Measurements from ENCODE around the gene KMT5C. TPM values are rescaled to one million over a fixed set of nuclear protein-coding genes. Genes with fewer than 3 reads are reported as not detected.

Gene KMT5C
- polyA plus RNA-seq (2013, experiment 1 of 2): 6.3 TPM
- 6.1 TPM for polyA plus RNA-seq (2013, experiment 2 of 2)

GRCh38 chr19:55339105-55339888 is at the start of gene KMT5C:
TSS of gene KMT5C (plus strand) at chr19:55339876. CDS start at chr19:55341937, 2,061 bp downstream.
- Histone ChIP-seq H2BK5ac (ENCODE audit: low read depth, low read length, poor library complexity, severe bottlenecking) (peak within 1 kb of the TSS; percentile 88), H3K79me1 (replicated peaks; ENCODE audit: low read length, poor library complexity, severe bottlenecking) (peaks cover 14% of the 10 kb centered on the region), H3K23ac (ENCODE audit: low read length in 2 of 2) (peak within 1 kb of the TSS in 1 of 2 experiments; percentile 94), H3K4me3 (ENCODE audit: insufficient read depth in 1 of 2, low read depth in 1 of 2, low read length in 2 of 2) (peak within 1 kb of the TSS; percentile 69 to 93), H4K91ac (ENCODE audit: low read length) (peak within 1 kb of the TSS; percentile 79), H3K4me2 (ENCODE audit: low read length, poor library complexity, severe bottlenecking) (peak within 1 kb of the TSS; percentile 98), H3K27ac (ENCODE audit: low read length, poor library complexity, severe bottlenecking) (peak within 1 kb of the TSS; percentile 93), H2BK12ac (ENCODE audit: low read length in 2 of 2) (peak within 1 kb of the TSS in 1 of 2 experiments; percentile 92), H3K18ac (ENCODE audit: low read depth in 1 of 2, low read length in 2 of 2) (peak within 1 kb of the TSS; percentile 70 to 97), H2BK120ac (ENCODE audit: low read depth, low read length) (peak within 1 kb of the TSS; percentile 9), H2AK5ac (ENCODE audit: low read length, severe bottlenecking) (peak within 1 kb of the TSS; percentile 53), H3K4me1 (ENCODE audit: control insufficient read depth, insufficient read depth, low read depth, low read length) (peaks cover 34% of the 10 kb centered on the region), H2AFZ (ENCODE audit: low read depth, low read length) (peak within 1 kb of the TSS; percentile 75), H3K4ac (ENCODE audit: low read depth in 1 of 2, low read length in 2 of 2) (peak within 1 kb of the TSS; percentile 58 to 98), H4K8ac (ENCODE audit: low read length) (peak within 1 kb of the TSS; percentile 88), H2BK15ac (ENCODE audit: low read depth, poor library complexity, severe bottlenecking) (peak within 1 kb of the TSS; percentile 70), H3K27me3 (ENCODE audit: control insufficient read depth in 1 of 2, insufficient read depth in 1 of 2, low read length in 2 of 2) (peaks cover 0 to 9% of the 10 kb centered on the region in 2 experiments), H3K9ac (ENCODE audit: low read length) (peak within 1 kb of the TSS; percentile 94), H3K14ac (ENCODE audit: low read length in 2 of 2) (peak within 1 kb of the TSS in 1 of 2 experiments; percentile 95), H3K36me3 (ENCODE audit: control insufficient read depth in 1 of 2, insufficient read depth in 2 of 2, low read depth in 1 of 2, low read length in 2 of 2) (peaks cover 16 to 27% of the 10 kb centered on the region in 2 experiments), H3K9me3 (ENCODE audit: control insufficient read depth, low read length) (no peaks in the 10 kb centered on the region)
- DNase-seq: peak; percentile 100
- under 1% methylated on average over 56 of the region's 63 CpGs for WGBS

- no peak overlapping the region for H3K23ac ChIP-seq (ENCODE audit: low read length in 2 of 2)
- no peak overlapping the region for H3K4me3 ChIP-seq (ENCODE audit: insufficient read depth in 1 of 2, low read depth in 1 of 2, low read length in 2 of 2)
- H3K79me1 ChIP-seq (replicated peaks; ENCODE audit: low read length, poor library complexity, severe bottlenecking): peaks cover 2% of the 10 kb centered on the region
- H3K14ac ChIP-seq (ENCODE audit: low read length in 2 of 2): no peak overlapping the region
- no peak overlapping the region for H2BK15ac ChIP-seq (ENCODE audit: low read depth, poor library complexity, severe bottlenecking)
- no peak overlapping the region for H3K27ac ChIP-seq (ENCODE audit: low read length, poor library complexity, severe bottlenecking)
- no peak overlapping the region for H2AFZ ChIP-seq (ENCODE audit: low read depth, low read length)
- H2BK12ac ChIP-seq (ENCODE audit: low read length in 2 of 2): no peak overlapping the region
- H3K4ac ChIP-seq (ENCODE audit: low read depth in 1 of 2, low read length in 2 of 2): no peak overlapping the region
- peaks cover 0 to 51% of the 10 kb centered on the region in 2 experiments for H3K36me3 ChIP-seq (ENCODE audit: control insufficient read depth in 1 of 2, insufficient read depth in 2 of 2, low read depth in 1 of 2, low read length in 2 of 2)
- H4K91ac ChIP-seq (ENCODE audit: low read length): no peak overlapping the region
- H2BK120ac ChIP-seq (ENCODE audit: low read depth, low read length): no peak overlapping the region
- H3K9ac ChIP-seq (ENCODE audit: low read length): no peak overlapping the region
- H2BK5ac ChIP-seq (ENCODE audit: low read depth, low read length, poor library complexity, severe bottlenecking): no peak overlapping the region
- 97% methylated on average over 10 of the region's 10 CpGs for WGBS
- no peak overlapping the region for H3K4me2 ChIP-seq (ENCODE audit: low read length, poor library complexity, severe bottlenecking)
- no peaks in the 10 kb centered on the region for H3K27me3 ChIP-seq (ENCODE audit: control insufficient read depth in 1 of 2, insufficient read depth in 1 of 2, low read length in 2 of 2)
- peaks cover 8% of the 10 kb centered on the region for H3K4me1 ChIP-seq (ENCODE audit: control insufficient read depth, insufficient read depth, low read depth, low read length)
- no peaks in the 10 kb centered on the region for H3K9me3 ChIP-seq (ENCODE audit: control insufficient read depth, low read length)
- no peak overlapping the region for H2AK5ac ChIP-seq (ENCODE audit: low read length, severe bottlenecking)
- no peak overlapping the region for H3K18ac ChIP-seq (ENCODE audit: low read depth in 1 of 2, low read length in 2 of 2)
- DNase-seq: no peak
- no peak overlapping the region for H4K8ac ChIP-seq (ENCODE audit: low read length)
These were observed 42.4 kb upstream of the KMT5C start for GRCh38 chr19:55297267-55297666.

GRCh38 chr19:55299991-55300390 is 39.7 kb upstream of the KMT5C start:
- no peak overlapping the region for H3K4me2 ChIP-seq (ENCODE audit: low read length, poor library complexity, severe bottlenecking)
- peak overlapping the region; percentile 18 for H4K91ac ChIP-seq (ENCODE audit: low read length)
- no peak overlapping the region for H3K18ac ChIP-seq (ENCODE audit: low read depth in 1 of 2, low read length in 2 of 2)
- no peak overlapping the region for H3K4ac ChIP-seq (ENCODE audit: low read depth in 1 of 2, low read length in 2 of 2)
- H3K9ac ChIP-seq (ENCODE audit: low read length): no peak overlapping the region
- H2BK12ac ChIP-seq (ENCODE audit: low read length in 2 of 2): no peak overlapping the region
- peaks cover 17 to 58% of the 10 kb centered on the region in 2 experiments for H3K36me3 ChIP-seq (ENCODE audit: control insufficient read depth in 1 of 2, insufficient read depth in 2 of 2, low read depth in 1 of 2, low read length in 2 of 2)
- no peak overlapping the region for H3K27ac ChIP-seq (ENCODE audit: low read length, poor library complexity, severe bottlenecking)
- 94% methylated on average over 10 of the region's 10 CpGs for WGBS
- no peaks in the 10 kb centered on the region for H3K79me1 ChIP-seq (replicated peaks; ENCODE audit: low read length, poor library complexity, severe bottlenecking)
- DNase-seq: no peak
- H3K27me3 ChIP-seq (ENCODE audit: control insufficient read depth in 1 of 2, insufficient read depth in 1 of 2, low read length in 2 of 2): no peaks in the 10 kb centered on the region
- no peak overlapping the region for H2AK5ac ChIP-seq (ENCODE audit: low read length, severe bottlenecking)
- no peak overlapping the region for H2BK5ac ChIP-seq (ENCODE audit: low read depth, low read length, poor library complexity, severe bottlenecking)
- H4K8ac ChIP-seq (ENCODE audit: low read length): no peak overlapping the region
- H3K9me3 ChIP-seq (ENCODE audit: control insufficient read depth, low read length): no peaks in the 10 kb centered on the region
- no peak overlapping the region for H3K4me3 ChIP-seq (ENCODE audit: insufficient read depth in 1 of 2, low read depth in 1 of 2, low read length in 2 of 2)
- H2BK120ac ChIP-seq (ENCODE audit: low read depth, low read length): no peak overlapping the region
- H3K14ac ChIP-seq (ENCODE audit: low read length in 2 of 2): no peak overlapping the region
- H2AFZ ChIP-seq (ENCODE audit: low read depth, low read length): no peak overlapping the region
- H3K23ac ChIP-seq (ENCODE audit: low read length in 2 of 2): no peak overlapping the region
- peaks cover 11% of the 10 kb centered on the region for H3K4me1 ChIP-seq (ENCODE audit: control insufficient read depth, insufficient read depth, low read depth, low read length)
- no peak overlapping the region for H2BK15ac ChIP-seq (ENCODE audit: low read depth, poor library complexity, severe bottlenecking)

- Histone ChIP-seq H2BK5ac (ENCODE audit: low read depth, low read length, poor library complexity, severe bottlenecking) (no peak overlapping the region), H3K14ac (ENCODE audit: low read length in 2 of 2) (no peak overlapping the region), H3K27ac (ENCODE audit: low read length, poor library complexity, severe bottlenecking) (no peak overlapping the region), H2BK12ac (ENCODE audit: low read length in 2 of 2) (no peak overlapping the region), H3K23ac (ENCODE audit: low read length in 2 of 2) (no peak overlapping the region), H2BK15ac (ENCODE audit: low read depth, poor library complexity, severe bottlenecking) (no peak overlapping the region), H4K91ac (ENCODE audit: low read length) (no peak overlapping the region), H4K8ac (ENCODE audit: low read length) (peak overlapping the region; percentile 87), H3K27me3 (ENCODE audit: control insufficient read depth in 1 of 2, insufficient read depth in 1 of 2, low read length in 2 of 2) (no peaks in the 10 kb centered on the region), H3K4me3 (ENCODE audit: insufficient read depth in 1 of 2, low read depth in 1 of 2, low read length in 2 of 2) (no peak overlapping the region), H2AFZ (ENCODE audit: low read depth, low read length) (no peak overlapping the region), H2AK5ac (ENCODE audit: low read length, severe bottlenecking) (no peak overlapping the region), H3K9me3 (ENCODE audit: control insufficient read depth, low read length) (no peaks in the 10 kb centered on the region), H3K4ac (ENCODE audit: low read depth in 1 of 2, low read length in 2 of 2) (no peak overlapping the region), H3K9ac (ENCODE audit: low read length) (peak overlapping the region; percentile 82), H3K4me1 (ENCODE audit: control insufficient read depth, insufficient read depth, low read depth, low read length) (peaks cover 11% of the 10 kb centered on the region), H3K36me3 (ENCODE audit: control insufficient read depth in 1 of 2, insufficient read depth in 2 of 2, low read depth in 1 of 2, low read length in 2 of 2) (peaks cover 25 to 56% of the 10 kb centered on the region in 2 experiments), H3K4me2 (ENCODE audit: low read length, poor library complexity, severe bottlenecking) (no peak overlapping the region), H3K18ac (ENCODE audit: low read depth in 1 of 2, low read length in 2 of 2) (no peak overlapping the region), H2BK120ac (ENCODE audit: low read depth, low read length) (no peak overlapping the region), H3K79me1 (replicated peaks; ENCODE audit: low read length, poor library complexity, severe bottlenecking) (no peaks in the 10 kb centered on the region)
- 87% methylated on average over 15 of the region's 15 CpGs for WGBS
- DNase-seq: no peak
These were observed 38.7 kb upstream of the KMT5C start for GRCh38 chr19:55300886-55301458.

Data from mesenchymal stem cell (in vitro differentiated cells and primary cell).